HEK293T (cell line): Measurements from ENCODE around the gene ROR1.

Experiments
- CTCF ChIA-PET: fragments of 350-600 bp; formaldehyde crosslinking; extraction: SDS; loops from one replicate; lab custom pipeline; 2021; ENCODE audit warnings: antibody characterized with exemption, inconsistent platforms; lab: Yijun Ruan, JAX
- POLR2A ChIA-PET: fragments of 350-600 bp; formaldehyde crosslinking; extraction: SDS; loops from one replicate; lab custom pipeline; 2020; ENCODE audit warnings: antibody characterized with exemption, inconsistent platforms; lab: Yijun Ruan, JAX
- DNase-seq: peaks from one replicate; pipeline ENCODE4 v3.0.0; 2012; ENCODE audit warnings: mixed read lengths; ENCODE audit errors: extremely low spot score
- ARNT ChIP-seq: fragments of 450-650 bp; IDR thresholded peaks from 2 replicates; pipeline ENCODE4 v1.6.1; 2017; ENCODE audit warnings: mild to moderate bottlenecking
- BHLHE40 ChIP-seq: fragments of 450-650 bp; IDR thresholded peaks from 2 replicates; pipeline ENCODE4 v1.6.1; 2016; ENCODE audit warnings: mild to moderate bottlenecking, moderate library complexity, borderline replicate concordance
- CTBP1 ChIP-seq: fragments of 450-650 bp; IDR thresholded peaks from 2 replicates; pipeline ENCODE4 v1.6.1; 2016; ENCODE audit warnings: borderline replicate concordance
- ELF4 ChIP-seq: fragments of 450-650 bp; IDR thresholded peaks from 2 replicates; pipeline ENCODE4 v1.6.1; 2017; ENCODE audit warnings: antibody characterized with exemption
- FOXA1 ChIP-seq: fragments of 450-650 bp; IDR thresholded peaks from 2 replicates; pipeline ENCODE4 v1.6.1; 2016; ENCODE audit warnings: mild to moderate bottlenecking
- FOXK2 ChIP-seq: fragments of 450-650 bp; IDR thresholded peaks from 2 replicates; pipeline ENCODE4 v1.6.1; 2016; ENCODE audit warnings: mild to moderate bottlenecking
- FOXM1 ChIP-seq: fragments of 450-650 bp; IDR thresholded peaks from 2 replicates; pipeline ENCODE4 v1.6.1; 2017; ENCODE audit warnings: mild to moderate bottlenecking, borderline replicate concordance
- HDGF ChIP-seq: fragments of 450-650 bp; IDR thresholded peaks from 2 replicates; pipeline ENCODE4 v1.6.1; 2017; ENCODE audit warnings: antibody characterized with exemption, borderline replicate concordance
- L3MBTL2 ChIP-seq: fragments of 450-650 bp; conservative IDR thresholded peaks from 2 replicates; pipeline ENCODE4 v1.6.1; 2016; ENCODE audit warnings: mild to moderate bottlenecking
- LEF1 ChIP-seq: fragments of 450-650 bp; IDR thresholded peaks from 2 replicates; pipeline ENCODE4 v1.6.1; 2017; ENCODE audit warnings: mild to moderate bottlenecking, borderline replicate concordance
- NFRKB ChIP-seq: fragments of 450-650 bp; IDR thresholded peaks from 2 replicates; pipeline ENCODE4 v1.6.1; 2016; ENCODE audit warnings: mild to moderate bottlenecking, moderate library complexity
- SP1 ChIP-seq: fragments of 450-650 bp; IDR thresholded peaks from 2 replicates; pipeline ENCODE4 v1.6.1; 2017
- SUZ12 ChIP-seq: fragments of 450-650 bp; IDR thresholded peaks from 2 replicates; pipeline ENCODE4 v1.6.1; 2016; ENCODE audit warnings: mild to moderate bottlenecking
- TARDBP ChIP-seq: fragments of 450-650 bp; IDR thresholded peaks from 2 replicates; pipeline ENCODE4 v1.6.1; 2016
- ZNF384 ChIP-seq: fragments of 450-650 bp; IDR thresholded peaks from 2 replicates; pipeline ENCODE4 v1.6.1; 2016
- TF ChIP-seq, protein P1 (sequence below): fragments of 450-650 bp; IDR thresholded peaks from 2 replicates; pipeline ENCODE4 v1.6.1; 2016

Gene ROR1

DNA sequence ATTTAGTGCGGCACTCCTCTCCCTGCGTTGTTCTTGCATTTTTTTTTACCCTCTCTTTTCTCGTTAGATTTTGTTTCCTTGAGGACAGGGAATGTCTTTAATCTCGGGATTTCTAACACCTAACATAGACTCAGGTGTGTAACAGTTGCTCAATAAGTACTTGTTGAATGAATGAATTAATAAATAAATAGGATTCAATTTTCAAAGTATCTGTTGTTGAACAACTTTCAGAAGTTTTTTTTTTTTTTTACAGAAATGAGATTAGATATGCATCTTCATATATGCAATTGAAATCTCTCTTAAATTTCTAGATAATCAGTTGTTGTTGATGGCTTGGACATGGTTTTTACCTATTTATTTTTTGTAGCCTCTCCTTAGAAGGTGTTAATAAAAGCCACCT, 83.1 kb downstream of the ROR1 start:
- no peak for TF ChIP-seq FOXK2
- TF ChIP-seq BHLHE40: no peak
- no peak for TF ChIP-seq SUZ12
- CTCF ChIA-PET: no interaction called here

DNA sequence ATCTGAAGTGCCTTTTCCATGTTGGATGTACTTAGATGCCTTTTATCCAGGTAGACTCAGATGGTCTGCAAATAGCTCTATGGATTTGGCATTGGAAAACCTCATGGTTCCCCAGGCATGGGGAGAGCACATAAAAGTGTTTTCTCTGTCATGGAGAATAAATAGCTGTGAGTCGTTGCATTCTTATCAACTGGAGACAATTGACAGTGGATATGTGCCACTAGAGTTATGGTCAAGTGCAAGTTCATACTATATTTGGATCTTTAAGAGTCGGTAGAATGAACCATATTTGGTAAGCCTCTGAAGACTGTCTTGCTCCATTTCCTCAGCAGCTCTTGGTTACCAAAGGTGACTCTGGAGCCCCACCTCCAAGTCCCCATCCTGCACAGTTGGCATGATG, 83.7 kb downstream of the ROR1 start:
- ChIA-PET POLR2A (no interaction called here), CTCF (no interaction called here)

More for the DNA sequence above, 83.1 kb downstream of the ROR1 start:
- POLR2A ChIA-PET: no interaction called here
- no peak for DNase-seq

GRCh38 chr1:63858153-63858552, 84.3 kb downstream of the ROR1 start:
- CTCF ChIA-PET: no interaction called here
- TF ChIP-seq NFRKB (no peak), FOXA1 (no peak), L3MBTL2 (no peak), BHLHE40 (no peak), SUZ12 (no peak), ELF4 (no peak), SP1 (no peak), FOXK2 (no peak), HDGF (no peak), ARNT (no peak), ZNF384 (no peak), CTBP1 (no peak), LEF1 (no peak)
- DNase-seq: no peak
- POLR2A ChIA-PET: no interaction called here

More for the DNA sequence above, 83.7 kb downstream of the ROR1 start:
- no peak for TF ChIP-seq FOXA1
- no peak for TF ChIP-seq TARDBP
- TF ChIP-seq SUZ12: no peak
- TF ChIP-seq FOXK2: no peak
- TF ChIP-seq HDGF: no peak
- TF ChIP-seq L3MBTL2: no peak
- TF ChIP-seq ZNF384: no peak
- TF ChIP-seq, protein P1, sequence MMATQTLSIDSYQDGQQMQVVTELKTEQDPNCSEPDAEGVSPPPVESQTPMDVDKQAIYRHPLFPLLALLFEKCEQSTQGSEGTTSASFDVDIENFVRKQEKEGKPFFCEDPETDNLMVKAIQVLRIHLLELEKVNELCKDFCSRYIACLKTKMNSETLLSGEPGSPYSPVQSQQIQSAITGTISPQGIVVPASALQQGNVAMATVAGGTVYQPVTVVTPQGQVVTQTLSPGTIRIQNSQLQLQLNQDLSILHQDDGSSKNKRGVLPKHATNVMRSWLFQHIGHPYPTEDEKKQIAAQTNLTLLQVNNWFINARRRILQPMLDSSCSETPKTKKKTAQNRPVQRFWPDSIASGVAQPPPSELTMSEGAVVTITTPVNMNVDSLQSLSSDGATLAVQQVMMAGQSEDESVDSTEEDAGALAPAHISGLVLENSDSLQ: no peak
- no peak for TF ChIP-seq FOXM1
- TF ChIP-seq BHLHE40: no peak
- no peak for TF ChIP-seq CTBP1
- no peak for TF ChIP-seq ELF4
- no peak for TF ChIP-seq SP1
- no peak for TF ChIP-seq NFRKB
- TF ChIP-seq LEF1: no peak
- no peak for TF ChIP-seq ARNT
- DNase-seq: no peak

DNA sequence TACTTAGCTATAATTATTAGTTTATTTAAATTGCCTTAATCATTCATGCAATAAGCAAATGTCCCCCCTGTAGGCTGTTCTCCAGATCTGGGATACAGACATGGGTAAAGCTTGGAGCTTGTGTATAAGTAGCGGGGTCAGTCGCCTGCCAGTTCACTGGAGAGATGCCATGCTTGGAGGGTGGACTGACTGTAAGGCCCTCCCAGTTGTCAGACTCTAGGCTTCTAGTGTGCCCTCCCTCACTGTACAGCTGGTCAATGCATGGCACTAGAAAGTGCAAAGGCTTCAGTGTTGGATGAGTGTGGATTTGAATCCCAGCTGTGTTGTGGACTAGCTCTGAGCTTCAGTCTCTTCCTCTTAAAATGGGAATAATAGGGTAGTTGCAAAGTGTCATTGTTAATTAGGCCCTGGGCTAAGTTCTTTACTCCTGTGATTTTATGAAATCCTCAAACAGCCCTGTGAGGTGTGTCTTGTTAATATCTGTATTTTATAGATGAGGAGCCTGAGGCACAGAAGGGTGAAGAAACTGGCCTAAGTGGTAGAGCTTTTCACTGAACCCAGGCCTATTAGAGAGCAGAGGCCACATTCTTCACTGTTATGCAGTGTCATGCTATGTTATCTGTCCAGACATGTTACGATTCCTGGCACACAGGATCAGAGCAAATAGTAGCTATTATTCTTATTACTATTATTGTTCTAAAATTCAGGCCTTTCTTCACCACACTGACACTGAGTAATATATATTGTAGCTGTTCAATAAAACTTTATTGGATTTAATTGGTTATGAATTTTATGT, 85.9 kb downstream of the ROR1 start:
- ChIA-PET CTCF (no interaction called here), POLR2A (interaction anchor here (1.2 kb wide), 1 partner anchor 16 kb away, joined by 3 read pairs; no protein-coding TSS in a partner anchor)
- TF ChIP-seq NFRKB (no peak), SUZ12 (no peak), FOXK2 (no peak), FOXA1 (no peak), CTBP1 (no peak), HDGF (no peak), FOXM1 (no peak), L3MBTL2 (no peak), TARDBP (no peak), SP1 (no peak), BHLHE40 (no peak), ELF4 (no peak), LEF1 (no peak), ARNT (no peak), ZNF384 (no peak)
- TF ChIP-seq, protein P1: no peak
- DNase-seq: no peak

GRCh38 chr1:63861052-63861691, 87.4 kb downstream of the ROR1 start:
- TF ChIP-seq ARNT: no peak
- no peak for TF ChIP-seq FOXM1
- TF ChIP-seq, protein P1: no peak
- POLR2A ChIA-PET: no interaction called here
- CTCF ChIA-PET: no interaction called here
- no peak for DNase-seq

DNA sequence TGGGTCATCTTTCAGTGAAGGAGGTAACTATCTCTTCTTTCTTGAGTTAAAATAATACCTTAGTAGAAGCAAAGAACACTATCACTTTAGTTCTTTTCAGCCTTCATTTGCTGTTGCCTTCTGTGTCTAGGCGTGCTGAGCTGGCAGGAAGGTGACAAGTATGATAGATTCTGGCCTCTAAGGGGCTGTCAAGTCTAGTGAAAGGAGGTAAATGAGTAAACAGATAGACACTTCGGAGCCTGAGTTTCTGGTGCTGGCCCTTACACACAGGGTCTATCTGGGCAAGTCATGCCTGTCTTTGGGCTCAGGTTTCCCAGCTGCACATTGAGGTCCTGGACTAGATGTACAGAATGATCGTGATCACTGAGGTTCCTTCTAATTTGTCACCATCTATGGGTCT, 89.3 kb downstream of the ROR1 start:
- no peak for DNase-seq
- POLR2A ChIA-PET: no interaction called here
- CTCF ChIA-PET: no interaction called here
- TF ChIP-seq, protein P1: no peak
- no peak for TF ChIP-seq BHLHE40
- TF ChIP-seq LEF1: no peak
- TF ChIP-seq ARNT: no peak
- TF ChIP-seq FOXK2: no peak
